ENCODE data around the gene SGCD. TPM values are rescaled to one million over a fixed set of nuclear protein-coding genes. Genes with fewer than 3 reads are reported as not detected.

The SGCD gene
- total and polyA plus RNA-seq, 9 of the 15 experiments (the other 6 are each of a cell fraction or from before 2014, with no cell fraction given) = not detected

GRCh38 chr5:156396063-156396829 is 69.3 kb downstream of the SGCD start (continued):
- TF ChIP-seq ZBTB40 (IDR thresholded peaks at IDR 0.05) (no peak), ZBTB40 (CRISPR knock-in tag; IDR thresholded peaks at IDR 0.05) (no peak), HMBOX1 (IDR thresholded peaks at IDR 0.05) (no peak), CHD1 (IDR thresholded peaks at IDR 0.05; ENCODE audit: low read length) (no peak), BRCA1 (IDR thresholded peaks at IDR 0.05) (no peak), BRCA1 (CRISPR knock-in tag; IDR thresholded peaks at IDR 0.05) (no peak), BRF2 (IDR thresholded peaks at IDR 0.05; ENCODE audit: borderline replicate concordance, insufficient read depth, insufficient read length) (no peak), HDAC3 (IDR thresholded peaks at IDR 0.05; ENCODE audit: borderline replicate concordance, partially characterized antibody) (no peak), RBFOX2 (IDR thresholded peaks at IDR 0.05; ENCODE audit: low read depth, low read length) (no peak), NFRKB (IDR thresholded peaks at IDR 0.05; ENCODE audit: low read depth) (no peak), GTF2E2 (tag; IDR thresholded peaks at IDR 0.05) (no peak), HBP1 (CRISPR knock-in tag; IDR thresholded peaks at IDR 0.05) (no peak), TFE3 (CRISPR knock-in tag; IDR thresholded peaks at IDR 0.05) (no peak)
